Activated T-cell treated with anti-CD3 and anti-CD28 coated beads for 1 hour (primary cell): ENCODE results near the gene GJC1.
"Not testable (repeated sequence)": the region's sequence is repeated elsewhere in the genome, so short reads cannot be mapped to it uniquely, and the experiment has no call there.

Experiments
- DNase-seq: peaks from one replicate; pipeline ENCODE4 v3.0.0-alpha.2; 2020; ENCODE audit warnings: low read depth

GJC1 gene

DNA sequence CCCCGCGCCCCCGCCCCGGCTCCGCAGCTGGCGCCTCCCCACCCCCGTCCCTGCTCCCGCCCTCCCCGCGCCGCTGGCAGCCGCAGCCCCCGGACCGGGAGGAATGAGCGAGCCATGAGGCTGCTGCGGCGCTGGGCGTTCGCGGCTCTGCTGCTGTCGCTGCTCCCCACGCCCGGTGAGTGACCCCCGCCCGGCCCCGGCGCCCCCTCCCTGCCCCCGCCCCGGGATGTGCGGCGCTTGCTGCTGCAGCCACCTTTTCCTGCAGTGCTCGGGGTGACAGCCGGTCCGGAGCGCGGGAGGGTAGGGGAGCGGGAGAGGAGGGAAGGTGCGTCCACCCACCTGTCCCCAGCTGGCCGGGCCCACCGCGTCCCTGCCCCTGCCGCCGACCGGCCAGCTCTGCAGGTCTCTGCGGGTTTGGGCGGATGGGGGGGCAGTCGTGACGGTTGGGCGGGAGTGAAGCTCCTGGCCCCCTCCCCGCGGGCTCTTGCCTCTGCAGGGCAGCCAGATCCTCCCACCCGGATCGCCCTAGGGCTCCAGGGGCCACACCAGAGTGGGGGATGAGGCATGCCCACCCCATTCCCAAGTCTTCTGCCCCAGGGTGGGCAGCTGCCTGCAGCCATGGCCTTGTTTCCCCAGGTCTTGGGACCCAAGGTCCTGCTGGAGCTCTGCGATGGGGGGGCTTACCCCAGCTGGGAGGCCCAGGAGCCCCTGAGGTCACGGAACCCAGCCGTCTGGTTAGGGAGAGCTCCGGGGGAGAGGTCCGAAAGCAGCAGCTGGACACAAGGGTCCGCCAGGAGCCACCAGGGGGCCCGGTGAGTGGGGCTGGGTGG, 70.8 kb downstream of the GJC1 start:
- DNase-seq, result no peak

DNA sequence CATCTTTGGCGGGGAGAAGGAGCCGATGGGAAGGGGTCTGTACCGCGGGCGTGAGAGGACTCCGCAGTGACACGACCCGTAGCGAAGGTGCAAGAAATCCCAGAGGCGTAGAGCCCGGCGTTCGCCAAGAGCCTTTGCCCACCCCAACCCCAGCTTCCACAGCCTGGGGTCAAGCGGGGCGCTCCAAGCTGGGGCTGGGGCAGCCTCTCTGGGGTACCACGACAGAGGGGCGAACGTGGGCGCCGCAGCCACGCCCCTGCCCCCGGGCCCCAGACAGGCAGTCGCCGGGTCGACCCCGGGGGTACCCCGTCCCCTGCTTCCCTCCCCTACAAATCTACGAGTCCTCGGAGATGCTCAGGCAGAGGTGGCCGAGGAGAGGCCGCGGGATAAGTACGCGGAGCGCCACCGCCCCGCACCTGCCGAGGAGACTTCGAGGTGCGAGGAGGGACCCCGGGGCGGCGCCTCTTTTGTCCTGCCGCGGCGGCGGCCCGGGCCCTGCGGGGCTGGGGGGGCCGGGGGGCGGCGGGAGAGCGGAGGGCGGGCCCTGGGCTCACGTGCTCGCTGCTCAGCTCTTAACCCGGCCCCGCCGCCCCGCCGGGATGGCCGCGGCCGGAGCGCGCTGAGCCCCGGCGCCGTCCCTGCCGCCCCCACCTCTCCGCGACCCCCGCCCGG, 71.5 kb downstream of the GJC1 start, which contains the start of gene ADAM11:
Gene ADAM11, plus strand, starts transcription at position 575 of the 672 bp plus-strand sequence. CDS start 212 bp downstream, outside the sequence.
- no peak for DNase-seq

GRCh38 chr17:44757918-44758413, 72.1 kb downstream of the GJC1 start:
- no peak for DNase-seq

- DNase-seq, result no peak
Measured at GRCh38 chr17:44757045-44757917, 72.8 kb downstream of the GJC1 start.

DNA sequence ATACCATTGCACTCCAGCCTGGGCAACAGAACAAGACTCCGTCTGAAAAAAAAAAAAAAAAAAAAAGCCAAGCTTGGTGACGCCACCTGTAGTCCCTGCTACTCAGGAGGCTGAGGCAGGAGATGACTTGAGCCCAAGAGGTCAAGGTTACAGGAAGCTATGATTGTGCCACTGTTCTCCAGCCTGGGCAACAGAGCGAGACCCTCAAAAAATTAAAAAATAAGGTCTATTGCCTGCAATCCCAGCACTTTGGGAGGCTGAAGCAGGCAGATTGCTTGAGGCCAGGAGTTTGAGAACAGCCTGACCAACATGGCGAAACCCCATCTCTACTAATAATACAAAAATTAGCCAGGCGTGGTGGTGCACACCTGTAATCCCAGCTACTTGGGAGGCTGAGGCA, 74.9 kb downstream of the GJC1 start:
- not testable (repeated sequence) for DNase-seq

DNA sequence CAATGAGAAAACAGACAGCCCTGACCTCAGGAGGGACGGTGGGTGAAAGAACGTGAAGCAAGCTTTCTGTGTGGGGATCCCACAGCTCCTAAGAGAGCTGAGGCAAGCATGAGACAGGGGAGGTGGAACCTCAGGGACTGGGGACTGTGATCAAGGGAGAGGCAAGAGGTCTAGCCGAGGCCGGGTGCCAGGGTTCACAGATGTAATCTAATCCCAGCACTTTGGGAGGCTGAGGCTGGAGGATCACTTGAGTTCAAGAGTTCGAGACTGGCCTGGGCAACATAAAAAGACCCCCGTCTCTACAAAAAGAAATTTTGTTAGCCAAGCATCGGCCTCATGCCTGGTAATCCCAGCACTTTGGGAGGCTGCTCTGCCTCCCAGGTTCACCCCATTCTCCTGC, 75.8 kb downstream of the GJC1 start:
- no peak for DNase-seq

- DNase-seq, result no peak
Measured at GRCh38 chr17:44752953-44753861, 76.9 kb downstream of the GJC1 start.

GRCh38 chr17:44751806-44752205, 78.3 kb downstream of the GJC1 start:
- no peak for DNase-seq

GRCh38 chr17:44751331-44751730, 78.8 kb downstream of the GJC1 start:
- DNase-seq, result no peak

GRCh38 chr17:44749980-44750318, 80.1 kb downstream of the GJC1 start:
- no peak for DNase-seq

- no peak for DNase-seq
Measured at GRCh38 chr17:44749076-44749979, 80.8 kb downstream of the GJC1 start.
